Transverse colon (tissue), 4 donors: Measurements from ENCODE around the gene CRMP1. TPM values are rescaled to one million over a fixed set of nuclear protein-coding genes. Genes with fewer than 3 reads are reported as not detected.

Experiments
- DNase-seq: peaks from one replicate; pipeline ENCODE4 v3.0.0-alpha.2; 2019
- H3K27ac ChIP-seq, 4 donors: fragments of 200-600 bp; sonication (generic); 2 replicates each; pipeline ENCODE4 v1.5.1; 2016 to 2018; ENCODE audit warnings: inconsistent platforms in 4 of 4
- H3K27me3 ChIP-seq: fragments of 200-600 bp; sonication (generic); 2 replicates; pipeline ENCODE4 v1.5.1; 2017; ENCODE audit warnings: inconsistent platforms
- H3K36me3 ChIP-seq, 4 donors: fragments of 200-600 bp; sonication (generic); 2 replicates each; pipeline ENCODE4 v1.5.1; 2017 to 2019; ENCODE audit warnings: inconsistent platforms in 4 of 4
- H3K4me1 ChIP-seq, 4 donors: fragments of 200-600 bp; sonication (generic); 2 replicates each; pipeline ENCODE4 v1.5.1; 2017 to 2020; ENCODE audit warnings: inconsistent platforms in 4 of 4
- H3K4me3 ChIP-seq, 4 donors: fragments of 200-600 bp; sonication (generic); 1 replicate in 1 of 4; 2 replicates in 3 of 4; pipeline versions ENCODE4 v1.5.1 to v1.6.1; 2017 to 2019; ENCODE audit warnings: inconsistent platforms in 4 of 4
- H3K9me3 ChIP-seq, 2 donors: fragments of 200-600 bp; sonication (generic); 2 replicates each; pipeline ENCODE4 v1.5.1; 2017 to 2019; ENCODE audit warnings: inconsistent platforms in 2 of 2
- EP300 ChIP-seq: sonication (generic); formaldehyde crosslinking; IDR thresholded peaks from one replicate; pipeline ENCODE4 v1.6.1; 2017; ENCODE audit warnings: antibody characterized with exemption, low read depth
- POLR2A ChIP-seq: fragments of 450-650 bp; IDR thresholded peaks from one replicate; pipeline ENCODE4 v1.6.1; 2016; ENCODE audit warnings: antibody characterized with exemption, mild to moderate bottlenecking, moderate library complexity
- POLR2AphosphoS5 ChIP-seq, 3 donors: sonication (generic); formaldehyde crosslinking; IDR thresholded peaks; one replicate each; pipeline ENCODE4 v1.6.1; 2016; ENCODE audit warnings: antibody characterized with exemption in 3 of 3
- WGBS, 2 donors: methylation state at CpG; one replicate each; pipeline ENCODE4 v1.1.5; 2018; ENCODE audit warnings: low coverage in 1 of 2; 5-methylcytosine and 5-hydroxymethylcytosine counted together
- in situ Hi-C, 4 donors: fragments of 200-750 bp; cut with MboI; loops; one replicate each; pipeline versions ENCODE4 v1.15.0 to v1.15.1; 2017; ENCODE audit warnings: low sequenced_read_pairs in 3 of 4, low pct_ligation_motif_present in 1 of 4, low pct_unique_long_range_greater_than_20kb in 1 of 4
- intact Hi-C: fragments of 100-400 bp; cut with DNase I; formaldehyde crosslinking; loops from one replicate; pipeline ENCODE4 v1.15.1; 2023; ENCODE audit warnings: low total_unique reads
- total RNA-seq, 4 donors: library from RNA; depleted of rRNA; stranded (reverse); fragments of >200 nt; gene quantifications; one replicate each; pipeline ENCODE4 v1.1.0, GENCODE V29; 2016
- TF ChIP-seq, protein P1 (sequence below), 5 experiments: fragments of 200-600 bp in 3 of 5; fragments of 450-650 bp in 2 of 5; sonication (generic) in 3 of 5; IDR thresholded peaks; 1 replicate in 2 of 5; 2 replicates in 3 of 5; pipeline ENCODE4 v1.5.1; 2016 to 2017; ENCODE audit warnings: antibody characterized with exemption in 5 of 5, inconsistent platforms in 3 of 5, mild to moderate bottlenecking in 2 of 5, moderate library complexity in 1 of 5

The CRMP1 gene
- total RNA-seq, 4 donors from 2014 or later: 0.55 to 3.0 (median 2.1) TPM; not detected in 1

DNA sequence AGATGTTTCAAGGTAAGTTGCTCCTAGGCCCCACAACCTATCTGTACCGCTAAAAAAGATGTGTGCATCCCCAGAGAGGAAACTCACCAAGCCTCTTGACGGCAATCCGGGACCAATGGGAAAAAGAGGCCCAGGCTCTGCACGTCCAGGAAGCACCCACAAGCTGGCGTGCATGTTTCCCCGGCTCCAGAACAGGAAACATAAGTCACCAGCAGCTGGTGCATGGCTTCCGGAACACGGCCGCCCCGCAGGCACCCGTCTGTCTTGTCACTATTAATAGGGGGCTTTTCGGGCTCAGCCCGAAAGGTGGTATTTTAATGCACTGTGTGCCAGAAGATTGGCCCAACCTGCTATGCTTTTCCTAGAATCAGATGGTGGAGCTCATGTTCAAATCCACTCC is 22.2 kb downstream of the CRMP1 start:
- no peak overlapping the region for H3K27ac ChIP-seq
- 57 to 73% methylated on average over 6 to 13 of the region's 13 CpGs for WGBS, 2 donors
- in situ Hi-C loops: no loop called here
- TF ChIP-seq POLR2A (no peak), EP300 (no peak), POLR2AphosphoS5 (IDR thresholded peaks at IDR 0.05) (no peak)
- no peak overlapping the region for H3K4me3 ChIP-seq
- H3K4me1 ChIP-seq: no peaks in the 10 kb centered on the region
- no peak for DNase-seq
- intact Hi-C loops: no loop called here
- H3K27me3 ChIP-seq: no peaks in the 10 kb centered on the region
- H3K9me3 ChIP-seq: no peaks in the 10 kb centered on the region
- H3K36me3 ChIP-seq: no peaks in the 10 kb centered on the region

DNA sequence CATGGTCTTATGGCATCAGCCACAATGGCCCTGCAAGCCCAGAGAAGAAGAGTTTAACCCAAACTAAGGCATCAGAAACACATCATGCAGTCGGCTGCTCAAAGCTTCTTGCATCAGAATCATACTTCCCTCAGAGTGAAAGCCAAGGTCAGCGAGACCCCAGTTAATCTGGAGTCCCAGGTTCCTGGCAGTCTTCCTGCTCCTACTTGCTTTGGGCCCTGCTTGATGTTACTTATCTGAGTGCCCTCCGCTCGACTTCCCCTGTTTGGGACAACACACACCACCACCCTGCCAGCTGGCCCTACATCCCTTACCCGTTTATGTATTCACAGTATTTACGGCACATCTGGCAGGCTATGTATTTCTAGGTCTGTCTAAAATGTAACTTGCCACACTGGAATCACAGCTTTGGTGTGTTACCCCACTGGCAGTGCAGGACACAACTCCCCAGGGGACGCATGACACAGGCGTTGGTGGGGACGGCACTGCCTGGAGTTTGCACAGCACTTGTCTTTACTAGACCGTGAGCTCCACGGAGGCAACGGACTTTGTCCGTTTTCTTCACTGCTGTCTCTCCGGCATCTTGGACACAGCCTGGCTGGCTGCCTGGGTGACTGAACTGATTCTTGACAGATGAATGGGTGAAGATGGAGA is 22.8 kb downstream of the CRMP1 start:
- DNase-seq: no peak
- H3K36me3 ChIP-seq: no peaks in the 10 kb centered on the region
- H3K9me3 ChIP-seq: no peaks in the 10 kb centered on the region
- no peak overlapping the region for H3K4me3 ChIP-seq
- TF ChIP-seq EP300 (no peak), POLR2AphosphoS5 (IDR thresholded peaks at IDR 0.05) (no peak), POLR2A (no peak)
- TF ChIP-seq, protein P1, sequence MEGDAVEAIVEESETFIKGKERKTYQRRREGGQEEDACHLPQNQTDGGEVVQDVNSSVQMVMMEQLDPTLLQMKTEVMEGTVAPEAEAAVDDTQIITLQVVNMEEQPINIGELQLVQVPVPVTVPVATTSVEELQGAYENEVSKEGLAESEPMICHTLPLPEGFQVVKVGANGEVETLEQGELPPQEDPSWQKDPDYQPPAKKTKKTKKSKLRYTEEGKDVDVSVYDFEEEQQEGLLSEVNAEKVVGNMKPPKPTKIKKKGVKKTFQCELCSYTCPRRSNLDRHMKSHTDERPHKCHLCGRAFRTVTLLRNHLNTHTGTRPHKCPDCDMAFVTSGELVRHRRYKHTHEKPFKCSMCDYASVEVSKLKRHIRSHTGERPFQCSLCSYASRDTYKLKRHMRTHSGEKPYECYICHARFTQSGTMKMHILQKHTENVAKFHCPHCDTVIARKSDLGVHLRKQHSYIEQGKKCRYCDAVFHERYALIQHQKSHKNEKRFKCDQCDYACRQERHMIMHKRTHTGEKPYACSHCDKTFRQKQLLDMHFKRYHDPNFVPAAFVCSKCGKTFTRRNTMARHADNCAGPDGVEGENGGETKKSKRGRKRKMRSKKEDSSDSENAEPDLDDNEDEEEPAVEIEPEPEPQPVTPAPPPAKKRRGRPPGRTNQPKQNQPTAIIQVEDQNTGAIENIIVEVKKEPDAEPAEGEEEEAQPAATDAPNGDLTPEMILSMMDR (IDR thresholded peaks at IDR 0.05): no peak
- WGBS, 2 donors: 79% methylated on average over 14 of the region's 14 CpGs; no CpG with 5 or more reads in 1 of the 2 donors
- intact Hi-C loops: no loop called here
- H3K4me1 ChIP-seq: no peaks in the 10 kb centered on the region
- H3K27me3 ChIP-seq: no peaks in the 10 kb centered on the region
- H3K27ac ChIP-seq: no peak overlapping the region
- in situ Hi-C loops: no loop called here

GRCh38 chr4:5867866-5868265 is 25.0 kb downstream of the CRMP1 start:
- 82 to 85% methylated on average over 3 of the region's 3 CpGs for WGBS, 2 donors
- DNase-seq: no peak
- Histone ChIP-seq H3K4me3 (no peak overlapping the region), H3K27ac (no peak overlapping the region), H3K36me3 (no peaks in the 10 kb centered on the region), H3K27me3 (no peaks in the 10 kb centered on the region), H3K4me1 (no peaks in the 10 kb centered on the region), H3K9me3 (no peaks in the 10 kb centered on the region)
- in situ Hi-C loops: no loop called here
- TF ChIP-seq POLR2A (no peak), EP300 (no peak), POLR2AphosphoS5 (IDR thresholded peaks at IDR 0.05) (no peak)
- TF ChIP-seq, protein P1 (IDR thresholded peaks at IDR 0.05): no peak
- intact Hi-C loops: no loop called here

- H3K27me3 ChIP-seq: no peaks in the 10 kb centered on the region
- no peaks in the 10 kb centered on the region for H3K36me3 ChIP-seq
- DNase-seq: no peak
- WGBS, 2 donors: 52 to 68% methylated on average over 5 to 10 of the region's 10 CpGs
- no peak overlapping the region for H3K4me3 ChIP-seq
- no peaks in the 10 kb centered on the region for H3K4me1 ChIP-seq
- no peak overlapping the region for H3K27ac ChIP-seq
- TF ChIP-seq EP300 (no peak), POLR2AphosphoS5 (IDR thresholded peaks at IDR 0.05) (no peak), POLR2A (no peak)
- TF ChIP-seq, protein P1 (IDR thresholded peaks at IDR 0.05): no peak
- in situ Hi-C loops (no loop called here), intact Hi-C loops (no loop called here)
- H3K9me3 ChIP-seq: no peaks in the 10 kb centered on the region
Observed at GRCh38 chr4:5866841-5867813, 25.8 kb downstream of the CRMP1 start.
